Measurements from ENCODE around the gene THAP11.

THAP11 gene

GRCh38 chr16:67879462-67879861 lies 37.3 kb downstream of the THAP11 start:
- TF ChIP-seq CTCF (IDR thresholded peaks at IDR 0.05; ENCODE audit: low read length) (no peak), EZH2 (optimal IDR thresholded peaks at IDR 0.05; ENCODE audit: low read depth, low read length) (no peak), EZH2phosphoT487 (IDR thresholded peaks at IDR 0.05; ENCODE audit: low read length) (no peak)
- Histone ChIP-seq H3K36me3 (replicated peaks; ENCODE audit: insufficient read depth, low read length) (no peaks in the 10 kb centered on the region; the same call in none of the 2 replicates), H3K4me2 (ENCODE audit: low read depth, low read length) (no peak overlapping the region), H3K27me3 (replicated peaks; ENCODE audit: insufficient read depth, low read length) (no peaks in the 10 kb centered on the region), H3K27ac (ENCODE audit: low read length) (no peak overlapping the region), H2AFZ (ENCODE audit: low read length) (no peak overlapping the region), H3K4me1 (ENCODE audit: low read length) (peaks cover 11% of the 10 kb centered on the region; the same call in 1 of the 2 replicates), H3F3A (ENCODE audit: insufficient read depth, low read length) (no peaks in the 10 kb centered on the region), H3K9ac (ENCODE audit: low read length) (no peak overlapping the region), H3K4me3 (ENCODE audit: low read length) (no peak overlapping the region), H4K20me1 (ENCODE audit: insufficient read depth, low read length) (no peaks in the 10 kb centered on the region), H3K79me2 (ENCODE audit: low read length) (peaks cover 28% of the 10 kb centered on the region), H3K9me3 (replicated peaks; ENCODE audit: insufficient read depth, low read length) (no peaks in the 10 kb centered on the region), H3K9me2 (replicated peaks; ENCODE audit: insufficient read depth, low read length) (no peaks in the 10 kb centered on the region)
- DNase-seq, result no peak

GRCh38 chr16:67879936-67880335 lies 37.8 kb downstream of the THAP11 start:
- Histone ChIP-seq H3K9me2 (replicated peaks; ENCODE audit: insufficient read depth, low read length) (no peaks in the 10 kb centered on the region), H3K27me3 (replicated peaks; ENCODE audit: insufficient read depth, low read length) (no peaks in the 10 kb centered on the region), H3K27ac (ENCODE audit: low read length) (no peak overlapping the region), H3F3A (ENCODE audit: insufficient read depth, low read length) (no peaks in the 10 kb centered on the region), H3K4me2 (ENCODE audit: low read depth, low read length) (no peak overlapping the region), H3K36me3 (replicated peaks; ENCODE audit: insufficient read depth, low read length) (no peaks in the 10 kb centered on the region; the same call in none of the 2 replicates), H3K4me1 (ENCODE audit: low read length) (peaks cover 7% of the 10 kb centered on the region; the same call in 1 of the 2 replicates), H3K9me3 (replicated peaks; ENCODE audit: insufficient read depth, low read length) (no peaks in the 10 kb centered on the region), H3K4me3 (ENCODE audit: low read length) (no peak overlapping the region), H2AFZ (ENCODE audit: low read length) (no peak overlapping the region), H3K79me2 (ENCODE audit: low read length) (peaks cover 23% of the 10 kb centered on the region), H4K20me1 (ENCODE audit: insufficient read depth, low read length) (no peaks in the 10 kb centered on the region), H3K9ac (ENCODE audit: low read length) (no peak overlapping the region)
- DNase-seq, result no peak
- TF ChIP-seq EZH2phosphoT487 (IDR thresholded peaks at IDR 0.05; ENCODE audit: low read length), result no peak
- no peak for TF ChIP-seq CTCF (IDR thresholded peaks at IDR 0.05; ENCODE audit: low read length)
- TF ChIP-seq EZH2 (optimal IDR thresholded peaks at IDR 0.05; ENCODE audit: low read depth, low read length), result no peak

- Histone ChIP-seq H4K20me1 (ENCODE audit: insufficient read depth, low read length) (no peaks in the 10 kb centered on the region), H2AFZ (ENCODE audit: low read length) (no peak overlapping the region)
These were observed 38.5 kb downstream of the THAP11 start for GRCh38 chr16:67880584-67880983.

GRCh38 chr16:67881621-67882161 lies 39.6 kb downstream of the THAP11 start:
- TF ChIP-seq CTCF (IDR thresholded peaks at IDR 0.05; ENCODE audit: low read length) (no peak), EZH2 (optimal IDR thresholded peaks at IDR 0.05; ENCODE audit: low read depth, low read length) (no peak), EZH2phosphoT487 (IDR thresholded peaks at IDR 0.05; ENCODE audit: low read length) (no peak)
- Histone ChIP-seq H3K4me1 (ENCODE audit: low read length) (no peaks in the 10 kb centered on the region), H3K4me3 (ENCODE audit: low read length) (no peak overlapping the region), H3K9me2 (replicated peaks; ENCODE audit: insufficient read depth, low read length) (no peaks in the 10 kb centered on the region), H4K20me1 (ENCODE audit: insufficient read depth, low read length) (no peaks in the 10 kb centered on the region), H3K27me3 (replicated peaks; ENCODE audit: insufficient read depth, low read length) (no peaks in the 10 kb centered on the region), H3F3A (ENCODE audit: insufficient read depth, low read length) (no peaks in the 10 kb centered on the region), H3K9ac (ENCODE audit: low read length) (no peak overlapping the region), H3K4me2 (ENCODE audit: low read depth, low read length) (no peak overlapping the region), H3K9me3 (replicated peaks; ENCODE audit: insufficient read depth, low read length) (no peaks in the 10 kb centered on the region), H3K27ac (ENCODE audit: low read length) (no peak overlapping the region), H3K79me2 (ENCODE audit: low read length) (peaks cover 6% of the 10 kb centered on the region), H3K36me3 (replicated peaks; ENCODE audit: insufficient read depth, low read length) (no peaks in the 10 kb centered on the region; the same call in none of the 2 replicates), H2AFZ (ENCODE audit: low read length) (no peak overlapping the region)
- no peak for DNase-seq

More at GRCh38 chr16:67880584-67880983, 38.5 kb downstream of the THAP11 start:
- H3K27ac ChIP-seq (ENCODE audit: low read length), result no peak overlapping the region
- peaks cover 17% of the 10 kb centered on the region for H3K79me2 ChIP-seq (ENCODE audit: low read length)
- no peaks in the 10 kb centered on the region for H3K27me3 ChIP-seq (replicated peaks; ENCODE audit: insufficient read depth, low read length)
- H3K9me2 ChIP-seq (replicated peaks; ENCODE audit: insufficient read depth, low read length), result no peaks in the 10 kb centered on the region
- H3K4me2 ChIP-seq (ENCODE audit: low read depth, low read length), result no peak overlapping the region
- H3K4me3 ChIP-seq (ENCODE audit: low read length), result no peak overlapping the region
- 0 out of 2 replicates have a peak, but pooled peaks cover under 1% of the 10 kb centered on the region for H3K4me1 ChIP-seq (ENCODE audit: low read length)
- H3K9ac ChIP-seq (ENCODE audit: low read length), result no peak overlapping the region
- H3K9me3 ChIP-seq (replicated peaks; ENCODE audit: insufficient read depth, low read length), result no peaks in the 10 kb centered on the region
- no peaks in the 10 kb centered on the region for H3F3A ChIP-seq (ENCODE audit: insufficient read depth, low read length)
- no peak for DNase-seq
- TF ChIP-seq EZH2phosphoT487 (IDR thresholded peaks at IDR 0.05; ENCODE audit: low read length) (no peak), EZH2 (optimal IDR thresholded peaks at IDR 0.05; ENCODE audit: low read depth, low read length) (no peak)
- no peaks in the 10 kb centered on the region; the same call in none of the 2 replicates for H3K36me3 ChIP-seq (replicated peaks; ENCODE audit: insufficient read depth, low read length)

All from MM.1S (cell line).